Hepatic stellate cell (primary cell): ENCODE results near the gene PRPF6.

Experiments
- DNase-seq: peaks from one replicate; pipeline ENCODE4 v3.0.0; 2011; ENCODE audit warnings: low spot score

The PRPF6 gene

GRCh38 chr20:64049060-64049877, 68.3 kb downstream of the PRPF6 start, which contains the start of gene SOX18:
SOX18 (minus strand) TSS chr20:64049639; CDS start chr20:64049516, 123 bp downstream.
- DNase-seq: no peak

GRCh38 chr20:64049878-64050260, 68.9 kb downstream of the PRPF6 start:
- DNase-seq: no peak

- DNase-seq: no peak
Measured at GRCh38 chr20:64050261-64051032, 69.5 kb downstream of the PRPF6 start.

- DNase-seq: no peak
Measured at GRCh38 chr20:64051033-64051452, 70.1 kb downstream of the PRPF6 start.

- DNase-seq: no peak
Measured at GRCh38 chr20:64051561-64052325, 70.8 kb downstream of the PRPF6 start.

GRCh38 chr20:64052326-64052722, 71.4 kb downstream of the PRPF6 start:
- DNase-seq: no peak

GRCh38 chr20:64052987-64053840, 72.3 kb downstream of the PRPF6 start:
- no peak for DNase-seq

GRCh38 chr20:64053841-64054661, 73.1 kb downstream of the PRPF6 start:
- DNase-seq: peak; percentile 83

GRCh38 chr20:64055396-64055892, 74.5 kb downstream of the PRPF6 start:
- no peak for DNase-seq

GRCh38 chr20:64055893-64056638, 75.1 kb downstream of the PRPF6 start:
- peak; percentile 78 for DNase-seq

GRCh38 chr20:64056639-64056888, 75.6 kb downstream of the PRPF6 start:
- DNase-seq: no peak

GRCh38 chr20:64056889-64057627, 76.1 kb downstream of the PRPF6 start:
- no peak for DNase-seq

GRCh38 chr20:64057628-64058498, 76.9 kb downstream of the PRPF6 start:
- peak; percentile 85 for DNase-seq

GRCh38 chr20:64058536-64058935, 77.6 kb downstream of the PRPF6 start:
- no peak for DNase-seq

- no peak for DNase-seq
Measured at GRCh38 chr20:64062276-64062595, 81.3 kb downstream of the PRPF6 start.

- DNase-seq: peak; percentile 99
Measured at GRCh38 chr20:64062596-64063388, 81.9 kb downstream of the PRPF6 start, which contains the start of gene TCEA2. TCEA2 (plus strand) TSS chr20:64063198; CDS start chr20:64063313, 115 bp downstream.

- peak; percentile 57 for DNase-seq
Measured at GRCh38 chr20:64063389-64064144, 82.6 kb downstream of the PRPF6 start.
